HT1080 (cell line): Measurements from ENCODE around the gene SPATA3. TPM values are rescaled to one million over a fixed set of nuclear protein-coding genes. Genes with fewer than 3 reads are reported as not detected.
"Not testable (repeated sequence)": the region's sequence is repeated elsewhere in the genome, so short reads cannot be mapped to it uniquely, and the experiment has no call there.

Experiments
- DNase-seq: peaks from one replicate; pipeline ENCODE4 v3.0.0-alpha.2; 2015; ENCODE audit warnings: low read depth
- total RNA-seq: library from RNA; depleted of rRNA; stranded (reverse); fragments of >200 nt; shearing (Covaris generic); gene quantifications from 2 replicates; pipeline ENCODE4 v1.2.3, GENCODE V29; 2014

The SPATA3 gene
- total RNA-seq, 1 experiment from 2014 or later: not detected

DNA sequence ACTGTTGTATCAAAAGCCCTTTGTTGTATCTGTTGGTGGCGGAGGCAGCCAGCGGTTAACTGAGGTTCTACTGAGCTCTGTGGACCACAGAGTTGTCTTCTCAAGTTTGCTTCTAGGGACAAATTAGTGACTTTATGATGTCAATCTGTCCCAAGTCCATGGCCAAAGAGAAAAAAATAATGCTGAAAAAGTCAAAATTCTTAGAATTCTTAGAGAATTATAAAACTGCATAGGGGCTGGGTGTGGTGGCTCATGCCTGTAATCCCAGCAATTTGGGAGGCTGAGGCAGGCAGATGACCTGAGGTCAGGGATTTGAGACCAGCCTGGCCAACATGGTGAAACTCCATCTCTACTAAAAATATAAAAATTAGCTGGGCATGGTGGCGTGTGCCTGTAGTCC is 29.1 kb downstream of the SPATA3 start:
- not testable (repeated sequence) for DNase-seq

DNA sequence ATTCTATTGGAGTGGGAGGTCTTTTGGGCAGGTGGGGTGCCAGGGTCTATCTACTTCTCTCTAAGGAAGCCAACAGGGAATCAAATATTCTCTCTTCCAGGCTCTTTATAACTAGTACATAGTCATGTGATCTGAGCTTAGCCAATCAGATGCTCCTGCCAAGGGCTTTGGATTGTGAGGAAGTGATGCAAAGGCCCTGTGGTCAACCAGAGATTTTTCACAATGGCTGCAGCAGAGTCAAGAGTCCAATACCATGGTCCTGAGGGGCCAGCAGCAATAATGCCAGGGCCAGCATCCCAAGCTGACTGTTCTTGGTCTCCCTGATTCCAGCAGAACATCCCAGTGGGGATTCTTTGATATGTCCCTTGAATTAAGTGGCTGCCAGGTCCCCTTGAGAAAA is 33.0 kb downstream of the SPATA3 start:
- DNase-seq: no peak

DNA sequence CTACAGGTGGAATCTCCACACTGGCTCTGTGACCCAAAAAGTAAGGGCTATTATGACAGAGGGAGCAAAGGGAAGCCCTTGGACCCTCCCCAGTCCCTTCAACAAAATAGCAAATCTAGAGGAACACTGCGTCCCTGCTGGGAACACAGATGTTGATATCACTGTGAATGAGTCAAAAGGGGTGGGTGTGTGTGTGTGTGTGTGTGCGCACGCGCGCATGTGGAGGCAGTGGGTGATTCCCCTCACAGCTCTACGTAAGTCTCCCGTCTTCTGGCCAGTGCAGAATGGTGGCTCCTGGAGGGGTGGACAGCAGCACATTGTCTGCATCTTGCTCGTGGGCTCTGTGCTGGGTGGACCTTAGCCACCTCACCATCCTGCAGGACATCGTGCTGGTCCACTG is 33.6 kb downstream of the SPATA3 start:
- no peak for DNase-seq

DNA sequence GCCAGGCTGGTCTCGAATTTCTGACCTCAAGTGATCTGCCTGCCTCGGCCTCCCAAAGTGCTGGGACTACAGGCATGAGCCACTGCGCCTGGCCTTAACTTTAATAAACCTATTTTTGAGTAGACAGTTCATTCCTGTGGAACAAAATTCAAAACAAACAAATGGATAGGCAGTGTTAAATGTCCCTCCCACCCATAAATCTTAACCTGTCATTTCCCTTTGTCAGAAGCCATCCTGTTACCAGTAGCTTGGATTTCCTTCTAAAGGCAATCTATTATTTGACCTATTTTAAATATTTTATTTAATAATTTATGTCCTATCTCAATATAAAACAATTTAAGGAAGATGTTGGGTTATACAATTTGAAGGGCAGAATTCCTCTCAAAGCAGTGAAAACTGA is 34.8 kb downstream of the SPATA3 start:
- DNase-seq: no peak

DNA sequence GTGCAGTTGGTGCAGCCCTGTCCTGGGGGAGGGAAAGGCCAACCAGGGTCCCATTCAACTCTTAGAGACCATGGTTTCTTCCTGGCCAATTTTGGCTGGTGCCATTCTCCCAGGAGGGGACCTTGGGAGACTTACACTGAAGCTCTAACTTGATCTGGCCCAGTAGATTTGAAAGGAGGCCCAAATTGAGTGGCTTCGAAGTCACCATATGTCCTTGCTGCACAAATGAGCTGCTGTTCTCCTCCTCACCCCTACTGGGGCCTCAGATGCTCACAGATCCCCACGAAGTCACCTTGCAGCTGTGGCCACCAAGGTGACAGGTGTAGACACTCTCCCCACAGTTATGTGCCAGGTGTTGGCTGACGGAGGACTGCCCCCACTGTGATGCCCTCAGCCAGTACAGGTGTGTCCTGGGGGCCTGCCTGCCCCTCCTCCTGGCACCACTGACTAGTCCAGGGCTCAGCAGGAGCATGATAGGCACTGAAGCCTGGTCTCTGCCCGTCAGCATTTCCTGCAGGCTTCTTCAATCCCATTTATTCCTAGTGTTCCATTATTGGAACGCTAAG is 36.7 kb downstream of the SPATA3 start:
- DNase-seq: no peak

DNA sequence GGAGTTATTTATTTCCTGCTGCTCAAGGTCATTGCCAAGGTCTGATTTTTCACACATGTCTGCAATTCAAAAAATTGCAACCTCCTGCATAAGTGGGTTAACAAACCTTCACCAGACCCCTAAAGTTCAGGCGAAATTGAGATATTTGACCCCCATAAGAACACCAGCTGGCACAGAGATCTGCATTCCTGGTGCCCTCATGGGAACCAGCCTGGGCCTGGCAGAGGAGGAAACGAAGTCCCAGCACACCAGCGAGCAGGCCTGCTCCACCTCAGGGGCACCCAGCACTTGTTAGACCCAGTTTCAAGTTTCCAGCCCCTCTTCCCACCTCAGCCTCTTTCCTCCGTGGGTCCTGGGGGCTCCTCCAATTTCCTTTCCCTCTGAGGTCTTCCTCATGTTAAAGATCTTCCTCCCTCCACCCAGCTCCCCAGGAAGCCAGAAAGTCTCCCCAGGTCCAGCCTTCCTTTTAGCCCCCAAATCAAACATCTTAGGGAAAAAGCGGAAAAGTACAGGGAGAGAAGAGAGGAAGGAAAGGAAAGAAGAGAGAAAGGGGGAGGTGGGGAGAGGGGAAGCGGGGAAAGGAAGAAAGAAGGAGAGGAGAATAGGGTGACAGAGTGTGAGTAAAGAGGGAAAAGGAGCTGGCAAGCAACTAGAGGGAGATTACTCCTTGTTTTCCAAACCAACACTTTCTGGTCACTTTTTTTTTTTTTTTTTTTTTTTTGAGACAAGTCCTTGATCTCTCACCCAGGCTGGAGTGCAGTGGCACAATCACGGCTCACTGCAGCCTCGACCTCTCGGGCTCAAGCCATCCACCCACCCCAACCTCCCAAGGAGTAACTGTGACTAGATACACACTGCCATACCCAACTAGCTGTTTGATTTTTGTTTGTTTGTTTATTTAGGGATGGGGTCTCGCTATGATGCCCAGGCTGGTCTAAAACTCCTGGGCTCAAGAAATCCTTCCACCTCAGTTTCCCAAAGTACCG is 37.5 kb downstream of the SPATA3 start:
- DNase-seq: no peak

DNA sequence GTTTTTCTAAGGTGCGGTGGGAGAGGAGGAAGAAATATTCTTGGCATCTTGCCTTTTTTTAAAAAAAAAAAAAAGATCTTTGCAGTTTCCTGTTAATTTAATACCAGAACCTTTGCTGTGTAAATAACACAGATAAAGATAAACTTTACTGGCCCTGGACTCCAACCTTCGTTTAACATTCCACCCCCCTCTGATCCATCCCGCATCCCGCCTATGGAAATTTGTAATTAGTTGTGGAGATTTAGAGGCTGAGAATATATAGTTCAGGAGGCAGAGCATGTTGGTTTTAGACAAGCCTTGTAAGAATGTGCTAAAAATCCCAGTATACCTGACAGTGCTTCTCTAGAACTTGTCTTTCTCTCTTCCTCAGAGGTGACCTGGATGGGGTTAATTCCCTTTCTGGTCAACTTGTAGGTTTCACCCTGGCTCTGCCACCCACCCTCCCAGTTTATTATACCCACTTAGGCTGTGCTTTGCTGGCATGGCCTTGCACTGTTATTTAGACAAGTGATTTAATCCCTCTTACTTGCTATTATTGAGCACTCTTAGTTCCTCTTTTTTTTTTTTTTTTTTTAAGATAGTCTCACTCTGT is 38.5 kb downstream of the SPATA3 start:
- DNase-seq: no peak

DNA sequence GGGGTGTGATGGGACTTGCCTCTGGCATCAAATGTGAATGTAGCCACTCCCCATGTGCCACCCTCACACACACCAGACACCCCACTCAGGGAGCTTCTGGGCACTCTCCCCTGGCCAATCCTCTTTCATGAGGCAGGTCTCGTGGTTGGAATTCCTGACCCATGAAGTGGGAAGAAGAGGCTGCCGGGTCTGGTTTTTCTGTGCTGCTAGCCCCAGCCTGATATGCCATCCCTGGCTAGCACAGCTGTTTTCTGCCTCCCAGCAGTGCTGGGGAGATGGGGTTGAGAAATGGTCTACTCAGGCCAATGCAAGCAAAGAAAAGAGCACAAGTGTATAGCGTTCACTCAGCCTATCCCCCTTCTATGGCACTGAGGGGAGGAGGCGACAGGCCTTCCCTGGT is 40.2 kb downstream of the SPATA3 start:
- no peak for DNase-seq

DNA sequence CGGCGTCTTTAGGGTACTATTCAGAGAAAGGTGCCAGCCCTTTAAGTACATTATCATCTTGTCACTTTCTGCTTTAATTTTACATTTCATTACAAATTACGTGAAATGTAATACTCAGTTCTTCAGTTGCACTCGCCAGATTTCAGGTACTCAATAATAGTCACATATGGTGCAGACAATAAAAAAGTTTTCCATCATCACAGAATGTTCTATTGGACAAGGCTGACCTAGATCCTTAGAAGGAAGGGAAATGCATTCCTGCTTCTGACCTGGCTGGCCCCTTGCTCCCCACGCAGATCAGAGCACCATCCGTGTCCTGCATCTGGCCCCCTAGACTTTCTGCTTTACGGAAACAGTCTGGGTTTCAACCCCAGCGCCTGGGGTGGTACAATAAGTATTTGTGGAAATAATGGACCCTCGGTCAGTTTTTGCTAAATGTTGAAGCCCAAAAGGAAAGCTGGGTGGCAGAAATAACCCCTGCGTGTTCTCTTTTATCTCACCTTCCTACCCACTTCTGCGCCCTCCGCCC is 40.7 kb downstream of the SPATA3 start:
- no peak for DNase-seq

DNA sequence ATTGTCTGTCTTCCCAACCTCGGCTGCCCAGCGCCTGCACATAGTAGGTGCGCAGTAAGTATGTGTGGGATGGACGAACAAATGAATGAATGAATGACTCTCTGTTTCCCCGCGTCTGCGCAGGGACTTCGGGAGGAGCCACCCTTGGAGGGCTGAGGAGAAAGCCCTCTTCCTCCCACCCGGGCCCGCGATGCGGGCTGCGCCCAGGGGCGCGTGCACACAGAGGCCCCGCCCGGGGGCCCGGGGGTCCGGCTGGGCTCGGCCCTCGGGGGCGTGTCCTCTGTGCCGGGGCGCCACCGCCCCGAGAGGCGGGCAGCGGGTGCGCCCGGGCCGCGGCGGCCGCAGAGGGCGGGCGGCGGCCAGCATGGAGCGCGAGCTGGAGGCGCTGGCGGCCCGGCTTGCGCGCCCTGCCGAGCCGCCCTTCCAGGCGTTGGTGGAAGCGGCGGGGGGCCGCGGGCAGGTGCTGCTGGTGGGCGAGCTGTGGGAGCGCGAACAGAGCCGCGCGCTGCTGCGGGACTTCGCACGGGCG is 41.3 kb downstream of the SPATA3 start, which contains the start of gene C2orf72:
Gene C2orf72, plus strand, starts transcription at position 322 of the 529 bp plus-strand sequence. Its CDS starts 43 bp downstream, at position 365.
- no peak for DNase-seq

DNA sequence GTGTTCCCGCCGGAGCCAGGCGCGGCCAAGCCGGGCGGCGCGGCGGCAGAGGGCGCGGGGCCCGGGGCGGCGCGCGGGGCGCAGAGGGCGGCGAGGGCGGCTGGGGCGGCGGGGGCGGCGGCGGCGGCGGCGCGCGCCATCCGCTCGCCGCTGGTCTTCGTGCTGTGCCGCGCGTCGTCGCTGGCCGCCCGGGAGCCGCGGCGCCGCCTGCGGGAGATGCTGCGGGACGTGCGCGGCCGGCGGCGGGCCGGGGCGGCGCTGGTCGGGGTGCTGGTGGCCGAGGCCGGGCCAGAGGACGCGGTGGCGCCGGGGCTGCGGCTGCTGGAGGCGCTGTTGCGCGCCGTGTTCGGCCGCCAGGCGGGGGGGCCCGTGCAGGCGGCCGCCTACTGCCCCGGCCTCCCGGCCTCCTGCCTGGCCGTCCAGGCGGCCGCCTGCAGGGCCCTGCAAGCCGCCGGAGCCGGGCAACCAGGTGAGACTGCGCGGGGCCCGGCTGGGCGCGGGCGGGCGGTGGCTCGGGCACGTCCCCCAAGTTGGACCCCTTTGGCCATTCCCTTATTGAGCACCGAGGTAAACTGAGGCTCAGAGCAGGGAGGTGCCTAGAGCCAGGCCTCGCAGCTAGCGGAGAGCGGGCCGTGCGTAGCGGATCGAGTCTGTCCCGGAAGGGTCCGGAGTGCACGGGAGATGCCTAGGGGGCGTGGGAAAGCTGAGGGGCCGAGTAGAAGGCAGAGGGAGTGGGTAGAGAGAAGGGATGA is 42.0 kb downstream of the SPATA3 start:
- no peak for DNase-seq

DNA sequence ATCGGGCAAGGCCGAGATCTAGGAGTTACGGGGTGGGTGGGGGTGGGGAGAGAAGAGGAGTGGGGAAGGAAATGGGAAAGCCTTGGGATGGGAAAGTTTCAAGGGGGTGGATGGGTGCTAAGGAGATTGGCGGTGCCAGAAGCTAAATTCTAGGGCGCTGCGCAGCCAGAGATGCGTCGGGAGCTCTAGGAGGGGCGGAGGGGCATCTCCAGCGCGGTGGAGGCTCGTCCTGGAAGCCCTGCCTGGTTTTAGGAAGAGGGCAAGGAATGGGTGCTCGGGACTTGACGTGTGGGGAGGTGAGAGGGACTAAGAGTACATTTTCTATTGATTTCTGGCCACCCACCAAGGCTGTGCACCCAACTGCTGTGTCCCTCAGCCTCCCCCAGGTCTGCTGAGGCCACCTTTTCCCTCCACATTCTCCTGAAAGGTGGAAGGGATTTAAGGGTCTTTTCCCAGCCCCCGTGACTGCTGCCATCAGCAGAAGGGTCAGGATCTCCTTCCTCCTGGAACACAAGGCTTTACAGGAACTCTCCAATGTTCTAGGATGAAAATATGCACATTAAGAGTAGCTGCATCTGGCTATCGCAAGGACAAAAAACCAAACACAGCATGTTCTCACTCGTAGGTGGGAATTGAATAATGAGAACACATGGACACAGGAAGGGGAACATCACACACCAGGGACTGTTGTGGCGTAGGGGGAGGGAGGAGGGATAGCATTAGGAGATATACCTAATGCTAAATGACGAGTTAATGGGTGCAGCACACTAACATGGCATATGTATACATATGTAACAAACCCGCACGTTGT is 42.8 kb downstream of the SPATA3 start:
- no peak for DNase-seq

DNA sequence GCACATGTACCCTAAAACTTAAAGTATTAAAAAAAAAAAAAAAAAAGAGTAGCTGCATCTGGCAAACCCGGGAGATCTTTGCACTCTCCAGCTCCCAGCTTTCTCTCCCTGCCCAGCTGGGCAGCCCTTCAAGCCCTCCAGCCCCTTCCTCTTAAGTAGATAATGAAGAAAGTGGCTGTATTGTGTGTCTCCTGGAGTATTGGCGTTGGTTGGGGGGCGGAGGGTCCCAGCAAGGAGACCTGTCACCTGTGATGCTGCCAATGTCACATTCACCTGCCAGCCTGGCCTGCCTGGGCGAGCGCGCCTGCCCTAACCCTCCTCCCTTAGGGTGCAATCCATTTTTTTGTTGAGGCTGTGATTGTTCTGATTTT is 43.4 kb downstream of the SPATA3 start:
- no peak for DNase-seq

DNA sequence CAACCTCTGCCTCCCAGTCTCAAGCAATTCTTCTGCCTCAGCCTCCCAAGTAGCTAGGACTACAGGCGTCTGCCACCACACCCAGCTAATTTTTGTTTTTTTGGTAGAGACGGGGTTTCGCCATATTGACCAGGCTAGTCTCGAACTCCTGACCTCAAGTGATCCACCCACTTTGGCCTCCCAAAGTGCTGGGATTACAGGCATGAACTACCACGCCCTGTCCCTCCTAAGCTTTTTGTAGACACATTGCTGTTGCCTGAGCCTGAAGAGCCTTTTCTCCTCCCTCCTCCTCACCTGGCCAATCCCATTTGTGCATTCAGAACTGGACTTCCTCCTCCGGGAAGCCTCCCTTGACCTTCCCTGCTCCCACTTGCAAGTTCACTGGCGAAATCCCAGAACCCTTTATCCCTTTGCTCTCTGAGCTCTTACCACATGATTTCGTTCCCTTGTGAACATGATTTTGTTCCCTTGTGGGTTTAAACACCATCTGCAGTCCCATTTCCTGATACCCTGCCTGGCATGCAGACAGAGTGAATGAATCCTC is 44.0 kb downstream of the SPATA3 start:
- DNase-seq: no peak

DNA sequence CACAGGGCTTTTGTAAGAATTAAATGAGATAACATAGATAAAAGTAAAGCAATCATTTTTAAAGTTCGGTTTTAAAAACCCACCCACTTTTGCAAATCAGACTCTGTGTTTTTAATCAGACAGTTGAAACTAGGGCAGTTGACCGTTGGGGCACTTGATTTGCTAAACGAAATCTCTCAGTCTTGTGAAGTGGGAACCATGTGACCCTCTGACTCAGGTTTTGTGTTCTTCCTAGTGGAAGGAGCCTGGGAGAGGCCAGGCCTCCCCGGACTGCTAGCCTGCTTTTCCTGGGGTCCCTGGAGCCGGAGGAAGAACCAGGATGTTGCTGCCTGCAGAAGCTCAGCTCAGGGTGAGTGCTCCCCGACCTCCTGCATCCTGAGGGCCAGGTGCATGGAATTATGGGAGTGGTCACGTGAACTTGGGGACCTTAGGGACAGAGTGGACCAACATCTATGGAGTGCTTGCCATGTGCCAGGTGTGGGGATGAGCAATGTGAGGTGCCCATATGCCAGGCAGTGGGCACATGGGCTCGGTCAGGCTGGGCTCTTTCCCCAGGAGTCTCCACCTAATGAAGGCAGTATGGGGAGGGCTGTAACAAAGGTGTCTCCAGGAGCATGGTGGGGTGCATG is 45.3 kb downstream of the SPATA3 start:
- peak; percentile 38 for DNase-seq

DNA sequence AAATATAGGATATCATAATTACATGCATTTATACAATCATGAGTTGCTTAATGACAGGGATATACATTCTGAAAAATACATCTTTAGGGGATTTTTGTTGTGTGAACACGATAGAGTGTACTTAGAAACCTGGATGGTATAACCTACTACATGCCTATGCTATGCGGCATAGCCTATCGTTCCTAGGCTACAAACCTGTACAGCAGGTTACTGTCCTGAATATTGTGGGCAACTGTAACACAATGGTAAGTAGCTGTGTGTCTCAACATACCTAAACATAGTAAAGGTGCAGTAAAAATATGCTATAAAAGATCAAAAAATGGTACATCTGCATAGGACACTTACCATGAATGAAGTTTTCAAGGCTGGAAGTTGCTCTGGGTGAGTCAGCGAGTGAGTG is 47.9 kb downstream of the SPATA3 start:
- no peak for DNase-seq

DNA sequence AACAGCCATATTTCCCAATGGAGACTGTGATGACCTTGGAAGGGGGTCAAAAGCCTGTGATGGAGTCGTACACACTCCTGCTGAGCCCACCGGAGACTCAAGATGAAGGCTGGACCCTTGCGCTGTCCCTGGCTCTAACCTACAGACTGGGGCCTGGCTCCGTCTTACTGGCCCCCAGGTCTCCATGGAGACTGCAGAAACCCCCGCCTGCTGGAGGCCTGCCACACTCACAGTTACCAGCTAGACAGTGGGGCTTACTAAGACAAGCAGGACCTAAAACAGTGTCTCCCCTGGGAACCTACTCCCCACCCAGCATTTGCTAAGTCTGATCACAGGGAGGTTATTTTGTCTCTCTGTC is 51.0 kb downstream of the SPATA3 start:
- DNase-seq: no peak

DNA sequence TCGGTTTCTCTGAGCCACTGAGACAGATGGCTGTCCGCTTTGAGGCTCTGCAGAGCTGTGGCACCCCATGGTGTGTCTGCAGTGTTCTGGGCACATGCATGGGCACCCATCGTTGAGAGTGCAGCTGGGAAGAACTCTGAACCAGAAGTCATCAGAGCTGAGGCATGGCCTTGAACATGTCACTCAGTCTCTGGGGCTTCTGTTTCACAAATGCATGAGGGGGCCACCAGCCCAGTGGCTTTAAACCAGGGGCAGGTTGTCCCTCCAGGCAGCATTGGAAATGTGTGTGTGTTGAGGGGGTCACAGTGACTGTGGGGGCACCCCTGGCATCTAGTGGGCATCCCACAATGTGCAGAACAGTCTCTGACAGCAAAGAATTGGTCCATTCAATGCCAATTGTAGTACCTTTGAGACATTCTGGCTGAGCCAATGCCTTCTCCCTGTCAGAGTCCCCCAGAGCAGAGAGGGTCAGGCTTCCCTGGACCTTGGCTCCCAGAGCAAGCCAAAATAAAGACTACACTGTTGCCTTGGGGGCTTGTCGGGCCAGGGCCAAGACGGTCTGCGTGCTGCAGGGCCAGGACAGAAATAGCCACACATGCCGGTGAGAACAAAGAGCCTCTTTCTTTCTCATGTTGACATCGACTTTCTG is 51.5 kb downstream of the SPATA3 start:
- no peak for DNase-seq
